GM18526 (cell line): ENCODE results near the gene MYBPC2.

Experiments
- POLR2A ChIP-seq: IDR thresholded peaks from 3 replicates; pipeline ENCODE4 v1.6.1; 2011; ENCODE audit not compliant: insufficient read length; ENCODE audit errors: extremely low read depth

Gene MYBPC2

GRCh38 chr19:50494186-50495019, 61.7 kb downstream of the MYBPC2 start:
- no peak for TF ChIP-seq POLR2A

GRCh38 chr19:50495020-50495531, 62.4 kb downstream of the MYBPC2 start:
- TF ChIP-seq POLR2A, result no peak

- TF ChIP-seq POLR2A, result no peak
These were observed 63.7 kb downstream of the MYBPC2 start for GRCh38 chr19:50496189-50497021.

- no peak for TF ChIP-seq POLR2A
These were observed 64.3 kb downstream of the MYBPC2 start for GRCh38 chr19:50497022-50497405.

GRCh38 chr19:50498219-50499056, 65.7 kb downstream of the MYBPC2 start:
- TF ChIP-seq POLR2A, result no peak

GRCh38 chr19:50500060-50500752, 67.5 kb downstream of the MYBPC2 start:
- TF ChIP-seq POLR2A, result no peak

GRCh38 chr19:50500753-50501151, 68.1 kb downstream of the MYBPC2 start:
- TF ChIP-seq POLR2A, result no peak

- TF ChIP-seq POLR2A, result no peak
These were observed 68.5 kb downstream of the MYBPC2 start for GRCh38 chr19:50501186-50501567.

GRCh38 chr19:50501568-50502475, 69.1 kb downstream of the MYBPC2 start:
- no peak for TF ChIP-seq POLR2A

GRCh38 chr19:50505856-50506611, 73.3 kb downstream of the MYBPC2 start:
- no peak for TF ChIP-seq POLR2A

- TF ChIP-seq POLR2A, result no peak
These were observed 74.0 kb downstream of the MYBPC2 start for GRCh38 chr19:50506700-50507099.

- TF ChIP-seq POLR2A, result no peak
These were observed 74.7 kb downstream of the MYBPC2 start for GRCh38 chr19:50507376-50507775.

GRCh38 chr19:50508843-50509190, 76.1 kb downstream of the MYBPC2 start:
- no peak for TF ChIP-seq POLR2A
